Left cardiac atrium (tissue), 4 donors: Measurements from ENCODE around the gene MYO1D. TPM values are rescaled to one million over a fixed set of nuclear protein-coding genes. Genes with fewer than 3 reads are reported as not detected.
A peak's percentile ranks its signal among the peaks of the same experiment; 100 is the strongest.

Experiments
- ATAC-seq, 2 donors: fragments of 200-7000 bp; cut with Tn5 transposase; one replicate each; pipeline ENCODE4 v1.9.1; 2020; ENCODE audit warnings: mild to moderate bottlenecking in 2 of 2, moderate library complexity in 2 of 2
- DNase-seq: peaks from one replicate; pipeline ENCODE4 v3.0.0-alpha.2; 2020
- intact Hi-C, 2 donors: fragments of 100-400 bp; cut with DNase I; formaldehyde crosslinking; loops; one replicate each; pipeline versions ENCODE4 v1.14.1 to v1.15.1; 2022 to 2023
- total RNA-seq, 2 donors: library from RNA; stranded (reverse); fragmentation: NEBNext Ultra II Directional; extraction: Animal tissue kit (Norgen Biotek cat#: 25700); gene quantifications; one replicate each; pipeline ENCODE4 v1.2.1, GENCODE V29; 2021
- donor health status: DM: no; HTN: yes; CAD: no.
- donor health status: DM: no; HTN: yes; CAD: no; lungs with severe emphysema.
- donor health status: DM: yes; HTN: yes; CAD: no.
- donor health status: Dilated cardiomyopathy.

MYO1D gene
- total RNA-seq, 2 donors from 2014 or later = 9.5 to 21.8 TPM

- intact Hi-C loops = loop anchor here in 1 of 2 donors (5.0 kb wide), 1 partner anchor 37 kb away; no protein-coding TSS in a partner anchor
- ATAC-seq (peak; percentile 53 to 82), DNase-seq (no peak)
These were observed 7.4 kb downstream of the MYO1D start for GRCh38 chr17:32869345-32870026.

GRCh38 chr17:32865141-32865540 is 11.8 kb downstream of the MYO1D start:
- intact Hi-C loops = loop anchor here in 1 of 2 donors (5.0 kb wide), 1 partner anchor 33 kb away; no protein-coding TSS in a partner anchor
- DNase-seq (no peak), ATAC-seq (no peak)

- DNase-seq (no peak), ATAC-seq (no peak)
- intact Hi-C loops = no loop called here
These were observed 13.4 kb downstream of the MYO1D start for GRCh38 chr17:32863559-32863958.

- ATAC-seq (no peak), DNase-seq (no peak)
- intact Hi-C loops = no loop called here
These were observed 14.0 kb downstream of the MYO1D start for GRCh38 chr17:32862940-32863339.

DNA sequence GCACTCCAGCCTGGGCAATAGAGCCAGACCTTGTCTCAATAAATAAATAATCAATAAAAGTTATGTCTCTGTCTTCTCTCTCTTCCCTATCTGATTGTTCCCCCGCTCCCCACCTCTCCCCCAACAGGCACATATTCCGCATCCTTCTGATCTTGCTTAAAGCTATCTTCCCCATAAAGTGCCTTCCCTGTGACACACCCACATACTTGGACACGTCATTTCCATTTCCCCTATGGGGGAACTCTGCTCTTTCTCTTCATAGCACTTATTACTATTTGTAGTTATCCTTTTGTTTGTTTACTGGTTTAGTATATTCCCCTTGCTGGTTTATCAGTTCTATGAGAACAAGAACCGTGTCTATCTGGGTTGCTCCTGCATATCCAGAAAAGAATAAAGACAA is 14.9 kb downstream of the MYO1D start:
- ATAC-seq (no peak), DNase-seq (no peak)
- intact Hi-C loops = no loop called here

DNA sequence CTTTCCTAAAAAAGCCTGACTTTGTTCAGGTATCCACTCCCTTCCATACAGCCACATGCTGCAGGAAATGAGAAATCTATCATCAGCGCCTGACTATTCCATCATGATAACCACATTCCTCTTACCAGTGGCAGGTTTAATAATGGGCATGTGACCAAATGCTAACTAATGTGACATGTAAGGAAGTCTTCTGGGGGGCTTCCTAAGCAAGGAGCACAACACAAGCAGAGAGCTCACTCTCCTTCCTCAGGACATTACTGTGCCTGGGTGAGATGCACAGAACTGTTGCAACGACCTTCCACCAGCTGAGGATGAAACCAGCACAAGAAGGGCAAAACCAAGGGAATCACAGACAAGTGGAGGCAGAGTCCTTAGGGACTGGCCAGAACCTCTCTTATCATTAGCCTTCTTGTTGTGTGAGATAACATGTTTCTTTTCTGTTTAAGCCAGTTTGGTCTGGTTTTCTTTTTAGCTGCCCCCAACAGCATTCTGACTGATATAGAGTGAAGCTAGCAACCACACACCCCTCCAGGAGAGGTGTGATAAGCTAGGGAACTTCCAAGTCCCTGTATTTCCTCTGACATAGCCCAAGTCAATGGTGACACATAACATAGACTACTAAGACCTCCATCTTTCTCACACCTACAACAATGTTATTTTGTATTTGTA is 16.9 kb downstream of the MYO1D start:
- ATAC-seq = peak in 1 of 2 donors; percentile 35
- no peak for DNase-seq
- intact Hi-C loops = no loop called here

DNA sequence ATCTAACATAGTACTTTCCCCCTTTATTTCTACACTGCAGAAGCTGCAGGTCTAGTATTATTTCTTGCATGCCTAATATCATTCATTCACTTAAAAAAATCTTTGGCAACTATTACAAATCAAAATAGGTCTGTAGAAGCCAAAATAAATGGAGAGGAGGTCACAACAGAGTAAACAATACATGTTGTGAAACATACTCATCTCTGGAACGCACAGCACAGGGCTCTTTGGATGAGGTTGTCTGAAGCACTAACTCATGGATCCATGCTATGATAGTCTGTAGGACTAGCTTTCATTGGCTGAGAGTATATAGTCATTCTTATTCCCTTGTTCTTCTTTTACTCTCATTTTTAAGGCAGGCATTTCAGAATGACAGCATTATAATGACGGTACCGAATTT is 21.3 kb downstream of the MYO1D start:
- intact Hi-C loops = no loop called here
- ATAC-seq (no peak), DNase-seq (no peak)

DNA sequence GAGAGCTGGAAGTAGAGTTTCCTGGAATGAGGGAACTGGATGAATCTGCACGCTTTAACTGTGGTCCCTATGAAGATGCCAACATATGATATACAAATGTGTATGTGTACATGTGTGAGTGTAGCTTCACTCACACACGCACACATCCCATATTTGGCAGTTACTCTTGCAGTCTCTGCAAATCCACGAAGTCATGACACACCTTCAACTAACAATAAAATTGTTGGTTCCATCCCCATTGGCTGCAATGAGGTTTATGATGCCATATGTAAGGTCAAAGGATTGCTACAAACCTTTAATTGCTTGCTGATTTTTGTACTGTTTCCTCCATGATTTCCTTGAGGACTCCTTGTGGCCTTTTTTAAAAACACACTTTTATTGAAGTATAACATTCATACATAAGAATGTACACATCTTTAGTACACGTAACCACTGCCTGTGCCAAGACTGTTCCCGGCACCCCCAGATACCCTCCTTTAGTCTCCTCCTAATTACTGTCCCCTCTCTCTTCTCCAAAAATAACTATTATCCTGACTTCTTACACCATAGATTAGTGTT is 22.0 kb downstream of the MYO1D start:
- DNase-seq (no peak), ATAC-seq (no peak)
- intact Hi-C loops = no loop called here

- DNase-seq (no peak), ATAC-seq (no peak)
- intact Hi-C loops = no loop called here
These were observed 22.7 kb downstream of the MYO1D start for GRCh38 chr17:32854207-32854606.

DNA sequence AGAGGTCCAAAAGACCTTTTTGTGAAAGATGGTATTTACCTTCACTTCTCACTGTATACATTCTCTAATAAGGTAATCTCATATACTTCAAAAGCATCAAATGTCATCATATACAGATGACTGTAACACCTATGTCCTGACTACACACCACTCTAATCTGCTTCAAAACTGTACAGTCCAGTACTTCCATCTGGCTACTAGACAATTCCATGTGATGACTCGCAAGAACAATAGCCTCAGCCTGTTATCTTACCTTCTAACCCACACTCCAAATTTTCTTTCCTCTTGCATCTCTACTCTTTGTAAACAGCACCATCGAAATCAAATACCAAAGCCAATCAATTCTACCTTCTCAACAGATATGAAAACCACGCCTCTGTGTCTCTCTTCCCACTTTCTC is 24.1 kb downstream of the MYO1D start:
- DNase-seq = no peak
- peak in 1 of 2 donors; percentile 26 for ATAC-seq
- intact Hi-C loops = no loop called here

GRCh38 chr17:32849879-32850278 is 27.0 kb downstream of the MYO1D start:
- DNase-seq (no peak), ATAC-seq (no peak)
- intact Hi-C loops = no loop called here

DNA sequence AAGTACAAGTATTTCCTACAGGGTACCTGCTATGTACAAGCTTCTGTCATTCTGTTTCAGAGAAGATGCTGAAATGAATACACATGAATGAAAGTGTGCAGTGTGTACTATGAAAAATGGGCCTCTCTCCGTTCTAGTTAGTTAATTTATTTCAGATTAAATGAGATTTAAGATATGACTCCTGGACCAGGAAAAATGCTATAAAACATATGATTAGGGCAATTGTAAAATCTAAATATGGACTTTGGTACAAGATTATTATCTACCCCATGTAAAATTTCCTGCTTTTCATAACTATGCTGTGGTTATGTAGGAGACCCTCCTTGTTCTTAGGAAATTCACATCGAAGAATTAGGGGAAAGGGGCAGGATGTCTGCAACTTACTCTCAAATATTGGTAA is 28.9 kb downstream of the MYO1D start:
- DNase-seq (no peak), ATAC-seq (no peak)
- intact Hi-C loops = no loop called here

GRCh38 chr17:32846143-32846542 is 30.8 kb downstream of the MYO1D start:
- DNase-seq (no peak), ATAC-seq (peak; percentile 52 to 53)
- intact Hi-C loops = no loop called here

DNA sequence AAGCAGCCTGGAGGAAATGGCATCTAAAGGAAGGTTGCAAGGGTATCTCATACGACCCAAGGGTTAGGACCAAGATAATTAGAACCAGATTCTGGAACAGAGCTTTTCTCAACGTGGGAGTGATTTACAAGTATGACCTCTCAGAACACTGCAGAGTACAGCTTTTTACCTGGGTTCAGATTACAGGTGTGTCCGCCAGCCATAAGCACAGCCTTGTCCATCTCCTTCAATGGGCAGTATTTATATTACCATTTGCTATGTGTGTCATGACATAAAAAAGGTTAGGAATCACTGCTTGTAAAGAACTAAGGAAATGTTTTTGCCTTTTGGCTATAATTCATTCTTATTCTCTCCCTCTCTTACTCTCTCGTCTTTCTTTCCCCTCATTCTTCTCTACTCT is 36.7 kb downstream of the MYO1D start:
- ATAC-seq = no peak
- no peak for DNase-seq
- intact Hi-C loops = no loop called here

- ATAC-seq = no peak
- DNase-seq = no peak
- intact Hi-C loops = no loop called here
These were observed 40.4 kb downstream of the MYO1D start for GRCh38 chr17:32836527-32836926.

DNA sequence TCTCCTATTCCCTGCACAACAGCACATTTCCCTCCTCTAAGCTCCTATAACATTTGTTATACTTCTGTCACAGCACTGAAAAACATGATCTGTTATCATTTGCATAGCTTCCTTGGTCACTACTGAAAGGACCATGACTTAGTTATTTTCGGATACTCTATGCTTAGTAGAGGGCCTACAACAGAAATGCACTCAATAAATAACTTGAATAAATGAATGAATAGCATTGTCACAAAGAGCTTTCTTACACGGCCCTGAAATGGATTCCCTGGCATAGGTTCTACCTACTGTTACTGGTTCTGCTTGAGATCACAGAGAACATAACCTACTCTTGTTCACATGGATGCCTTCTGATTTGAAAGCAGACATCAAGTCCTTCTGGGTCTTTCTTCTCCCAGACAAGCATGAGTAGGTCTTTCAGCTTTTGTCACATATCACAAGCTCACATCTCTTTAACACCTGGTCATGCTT is 41.6 kb downstream of the MYO1D start:
- DNase-seq = no peak
- intact Hi-C loops = no loop called here
- ATAC-seq = no peak

- no peak for DNase-seq
- intact Hi-C loops = loop anchor here in 1 of 2 donors (5.0 kb wide), 1 partner anchor 33 kb away; no protein-coding TSS in a partner anchor
- no peak for ATAC-seq
These were observed 42.8 kb downstream of the MYO1D start for GRCh38 chr17:32834104-32834503.

DNA sequence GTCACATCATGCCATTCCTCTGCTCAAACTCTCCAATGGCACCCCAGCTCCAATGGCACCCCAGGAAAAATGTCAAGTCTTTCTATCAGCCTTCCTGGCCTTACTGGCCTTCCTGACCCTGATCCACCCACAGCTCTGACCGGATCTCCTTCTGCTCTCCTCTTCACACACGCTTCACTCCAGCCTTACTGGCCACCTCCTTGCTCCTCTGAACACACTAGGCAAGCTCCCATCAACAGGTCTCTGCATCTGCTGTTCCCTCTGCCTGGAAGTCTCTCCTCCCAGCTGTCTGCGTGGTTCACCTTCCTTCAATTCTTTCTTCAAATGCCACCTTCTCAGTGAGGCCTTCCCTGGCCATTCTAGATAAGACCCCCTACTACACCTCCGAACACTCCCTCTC is 43.4 kb downstream of the MYO1D start:
- intact Hi-C loops = loop anchor here in 1 of 2 donors (5.0 kb wide), 1 partner anchor 34 kb away; no protein-coding TSS in a partner anchor

GRCh38 chr17:32833076-32833475 is 43.8 kb downstream of the MYO1D start:
- ATAC-seq (no peak), DNase-seq (no peak)
- intact Hi-C loops = loop anchor here in 1 of 2 donors (5.0 kb wide), 1 partner anchor 34 kb away; no protein-coding TSS in a partner anchor

More for the DNA sequence above, 43.4 kb downstream of the MYO1D start:
- no peak for ATAC-seq
- DNase-seq = no peak

DNA sequence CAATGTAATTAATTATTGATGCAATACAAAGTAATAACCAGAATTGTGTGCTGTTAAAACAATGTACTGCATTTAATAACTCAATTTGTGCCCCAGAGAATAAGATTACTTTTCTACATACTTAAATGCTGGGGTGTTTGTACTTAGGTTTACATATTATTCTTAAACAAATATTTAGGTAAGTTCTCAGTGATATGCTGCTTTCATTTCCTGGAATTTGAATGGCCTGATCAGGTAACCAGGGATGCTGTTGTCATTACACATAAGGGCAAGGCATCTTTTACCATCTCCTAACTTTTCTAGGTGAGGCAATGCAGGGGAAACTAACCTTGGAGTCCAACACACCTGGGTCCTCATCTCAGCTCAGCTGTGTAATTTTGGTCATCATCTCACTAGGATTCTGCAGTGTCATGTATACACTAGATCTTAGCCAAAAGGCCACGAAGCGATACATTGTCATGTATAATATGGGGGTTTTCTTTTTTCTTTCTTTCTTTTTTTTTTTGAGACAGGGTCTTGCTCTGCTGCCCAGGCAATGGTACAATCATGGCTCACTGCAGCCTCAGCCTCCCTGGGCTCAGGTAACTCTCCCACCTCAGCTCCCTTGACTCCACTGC is 45.2 kb downstream of the MYO1D start:
- DNase-seq = no peak
- ATAC-seq = no peak
- intact Hi-C loops = loop anchor here in 1 of 2 donors (5.0 kb wide), 1 partner anchor 36 kb away; no protein-coding TSS in a partner anchor
